Tongue (tissue), 2 donors: ENCODE data around the gene ACSS1. TPM values are rescaled to one million over a fixed set of nuclear protein-coding genes. Genes with fewer than 3 reads are reported as not detected.
A peak's percentile ranks its signal among the peaks of the same experiment; 100 is the strongest.

Experiments
- DNase-seq: peaks from one replicate; pipeline ENCODE4 v3.0.0-alpha.2; 2015
- total RNA-seq: library from RNA; depleted of rRNA; stranded (reverse); fragments of >200 nt; gene quantifications from one replicate; pipeline ENCODE4 v1.2.3, GENCODE V29; 2014

The ACSS1 gene
- total RNA-seq, 1 donor from 2014 or later = 21.3 TPM

GRCh38 chr20:24970754-24971153 lies 87.2 kb downstream of the ACSS1 start:
- DNase-seq = no peak

DNA sequence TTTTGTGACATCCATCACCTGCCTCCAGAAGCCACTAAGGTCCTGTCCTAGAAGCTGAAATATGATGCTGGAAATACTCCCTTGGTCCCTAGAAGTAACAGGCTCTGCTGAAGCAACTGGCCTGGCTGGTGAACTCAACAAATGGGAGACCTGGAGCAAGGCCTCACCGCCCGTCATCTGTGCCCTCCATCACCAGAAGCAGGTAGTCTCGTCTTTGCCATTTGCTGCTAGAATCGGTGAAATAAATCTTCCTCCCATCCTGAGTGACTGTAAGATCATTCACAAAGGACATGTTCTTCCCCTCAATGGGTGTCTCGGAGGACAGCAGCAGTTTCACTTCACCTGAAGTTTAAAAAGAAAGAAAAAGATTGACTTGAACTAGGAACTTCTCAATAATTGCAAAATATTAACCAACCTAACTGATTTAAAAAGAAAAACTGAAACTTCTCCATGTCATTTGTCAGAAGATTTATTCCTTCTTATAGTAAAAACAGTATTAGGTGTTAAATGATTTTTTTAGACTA lies 87.8 kb downstream of the ACSS1 start:
- DNase-seq = no peak

DNA sequence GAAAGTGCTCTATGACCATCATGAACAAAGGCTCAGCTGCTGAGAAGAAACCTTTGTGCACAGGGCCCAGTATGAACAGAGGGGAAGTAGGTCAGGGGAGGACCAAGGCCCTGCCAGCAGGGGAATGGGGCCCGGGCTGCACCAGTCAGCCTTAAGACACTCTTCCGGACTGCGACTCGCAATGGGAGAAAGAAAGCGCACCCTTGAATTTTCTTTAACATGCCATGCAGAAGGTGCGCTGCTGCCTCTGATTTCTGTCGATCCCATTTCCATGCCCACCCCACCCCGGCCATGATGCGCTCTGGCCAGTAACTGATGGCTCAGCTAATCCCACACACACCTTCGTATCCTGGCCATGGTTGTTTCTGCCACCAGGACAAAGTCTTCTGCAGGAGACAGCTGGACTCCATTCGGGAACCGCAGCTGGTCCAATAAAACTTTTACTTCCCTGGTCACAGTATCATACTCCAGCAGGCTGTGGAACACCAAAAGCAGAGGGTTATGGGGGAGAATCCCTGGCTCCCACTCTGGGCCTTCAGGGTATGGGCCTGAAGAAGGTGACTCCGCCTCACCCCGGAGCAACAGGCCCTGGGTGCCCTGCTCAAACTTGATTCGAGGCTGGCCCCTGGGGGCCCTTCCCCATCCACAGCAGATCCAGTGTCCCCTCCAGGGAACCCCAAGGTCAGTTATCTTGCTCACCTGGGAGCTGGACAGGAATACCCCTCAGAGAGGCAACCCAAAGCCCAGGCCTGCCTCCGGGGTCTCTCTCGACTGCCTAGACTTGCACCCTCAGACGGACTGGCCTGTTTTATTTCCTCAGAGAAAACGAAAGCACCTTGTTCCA lies 88.5 kb downstream of the ACSS1 start:
- no peak for DNase-seq

GRCh38 chr20:24968278-24968800 lies 89.6 kb downstream of the ACSS1 start:
- no peak for DNase-seq

DNA sequence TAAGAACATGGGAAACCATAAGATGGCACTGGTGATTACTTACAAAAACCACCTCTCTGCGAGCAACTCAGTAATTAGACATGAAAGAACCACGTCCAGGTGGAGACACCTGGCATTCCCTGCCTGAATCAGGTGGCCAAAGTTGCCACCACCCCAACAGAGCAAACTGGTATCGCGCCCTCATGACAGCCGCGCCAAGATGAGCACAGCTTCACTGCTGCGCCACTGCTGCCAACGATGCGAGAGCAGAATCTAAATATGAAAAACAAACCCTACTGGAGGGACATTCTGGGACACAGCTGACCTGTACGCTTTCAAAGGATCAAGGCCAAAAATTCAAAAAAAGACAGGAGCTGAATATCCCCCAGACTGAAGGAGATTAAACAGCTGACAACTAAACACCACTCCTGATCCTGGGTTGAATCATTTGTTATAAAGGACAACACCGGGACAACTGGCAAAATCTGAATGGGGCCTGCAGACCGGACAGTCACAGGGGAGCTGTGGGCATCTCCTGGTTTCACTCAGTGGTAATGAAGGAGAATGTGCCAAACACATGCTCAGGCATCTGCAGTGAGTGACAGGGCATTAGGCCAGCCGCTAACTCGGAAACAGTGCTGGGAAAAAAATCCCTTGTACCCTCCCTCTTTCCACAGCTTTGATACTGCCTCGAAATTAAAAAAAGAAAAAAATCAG lies 91.5 kb downstream of the ACSS1 start:
- DNase-seq = peak; percentile 27

GRCh38 chr20:24965065-24965919 lies 92.6 kb downstream of the ACSS1 start:
- DNase-seq = peak; percentile 74

DNA sequence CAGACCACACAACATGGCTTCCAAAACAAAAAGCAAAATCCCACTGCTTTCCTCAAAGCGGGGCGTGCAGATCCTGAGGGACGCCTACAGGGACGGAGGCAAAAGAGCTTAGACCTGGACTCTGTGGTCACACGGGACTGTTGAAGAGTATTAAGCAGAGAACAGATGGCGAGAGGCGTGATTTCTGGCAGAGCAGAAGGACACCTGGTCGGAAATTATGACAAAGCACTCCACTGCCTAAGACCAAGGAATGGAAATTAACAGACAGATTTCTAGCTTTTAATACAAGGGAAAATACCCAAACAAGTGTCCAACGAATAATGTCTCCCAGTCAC lies 93.5 kb downstream of the ACSS1 start:
- peak; percentile 83 for DNase-seq

DNA sequence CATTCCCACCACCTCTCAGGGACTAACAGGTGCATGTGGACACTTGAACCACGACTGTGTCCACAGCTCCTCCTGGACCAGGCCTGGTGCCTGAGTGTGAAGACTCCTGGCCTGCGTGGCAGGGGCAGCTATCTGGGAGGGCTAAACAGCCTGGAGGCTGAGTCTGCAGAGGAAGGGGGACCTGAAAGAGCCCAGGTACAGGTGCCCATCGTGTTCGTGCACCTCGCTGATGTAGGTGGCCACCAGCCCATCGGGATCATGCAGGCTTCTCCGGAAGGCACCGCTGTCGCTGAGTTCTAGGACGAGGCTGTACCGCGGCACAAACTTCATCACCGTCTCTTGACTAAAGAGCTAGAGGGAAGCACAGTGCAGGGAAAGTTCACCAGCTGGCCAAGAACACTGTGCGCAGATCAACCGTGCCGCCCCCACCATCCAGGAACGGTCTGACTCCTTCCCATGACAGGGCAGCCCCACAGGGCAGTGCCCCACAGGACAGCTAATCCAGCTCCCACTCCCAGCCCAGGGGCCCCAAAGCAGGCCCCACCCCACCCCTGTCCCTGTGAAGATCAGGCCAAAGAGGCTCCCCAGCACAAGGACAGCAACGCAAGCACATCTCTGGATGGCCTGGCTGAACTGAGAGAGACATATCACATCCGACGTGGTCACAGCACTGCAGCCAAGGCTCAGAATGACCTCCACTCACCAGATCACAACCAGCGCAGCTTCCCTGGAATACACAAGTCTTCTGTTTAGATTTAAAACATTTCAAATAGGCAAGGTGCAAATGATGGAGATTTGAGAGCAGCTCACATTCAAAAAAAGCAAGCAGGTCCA lies 94.0 kb downstream of the ACSS1 start:
- no peak for DNase-seq

GRCh38 chr20:24962510-24962909 lies 95.4 kb downstream of the ACSS1 start:
- no peak for DNase-seq

DNA sequence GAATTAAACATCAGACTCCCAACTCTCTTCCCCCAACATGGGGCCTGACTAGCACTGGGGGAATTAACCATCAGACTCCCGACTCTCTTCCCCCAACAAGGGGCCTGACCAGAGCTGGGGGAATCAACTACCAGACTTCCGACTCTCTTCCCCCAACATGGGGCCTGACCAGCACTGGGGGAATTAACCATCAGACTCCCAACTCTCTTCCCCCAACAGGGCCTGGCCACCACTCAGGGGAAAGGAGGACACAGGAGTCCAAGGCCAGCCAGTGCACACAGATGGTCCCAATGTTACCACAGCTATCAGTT lies 95.8 kb downstream of the ACSS1 start:
- DNase-seq = no peak

- DNase-seq = no peak
Observed at GRCh38 chr20:24961384-24962181, 96.4 kb downstream of the ACSS1 start.

GRCh38 chr20:24960861-24961260 lies 97.1 kb downstream of the ACSS1 start:
- DNase-seq = no peak

GRCh38 chr20:24960302-24960801 lies 97.6 kb downstream of the ACSS1 start:
- DNase-seq = no peak

GRCh38 chr20:24959591-24960301 lies 98.2 kb downstream of the ACSS1 start:
- no peak for DNase-seq

GRCh38 chr20:24958506-24959385 lies 99.2 kb downstream of the ACSS1 start:
- DNase-seq = no peak

DNA sequence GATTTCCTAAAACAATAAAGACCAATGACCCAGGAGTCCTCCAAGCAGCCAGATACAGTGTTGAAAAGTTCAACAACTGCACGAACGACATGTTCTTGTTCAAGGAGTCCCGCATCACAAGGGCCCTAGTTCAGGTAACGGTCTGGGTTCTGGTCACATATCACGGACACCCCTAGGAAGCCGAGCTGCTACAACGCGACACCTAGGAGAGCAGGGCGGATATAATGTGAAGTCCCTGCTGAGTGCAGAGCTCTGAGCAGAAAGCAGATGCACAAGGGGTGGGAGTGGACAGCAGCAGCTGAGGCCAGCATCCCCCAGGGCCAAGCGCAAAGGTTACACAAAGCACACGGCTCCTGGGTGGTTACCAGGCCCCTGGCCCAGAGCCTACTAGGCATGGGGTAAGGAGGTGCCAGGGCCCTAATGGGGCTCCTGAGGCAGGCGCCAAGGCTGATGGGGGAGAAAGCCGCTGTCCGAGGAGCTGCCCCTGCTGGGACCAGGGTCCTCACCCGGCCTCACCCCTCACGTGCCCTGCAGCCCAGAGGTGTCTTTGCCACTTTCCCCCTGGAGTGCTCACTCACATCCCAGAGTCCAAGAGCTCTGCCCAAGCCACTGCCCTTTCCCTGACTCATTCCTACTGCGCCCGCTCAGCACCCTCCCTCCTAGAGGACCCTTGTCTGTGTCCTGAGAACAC lies 100.5 kb downstream of the ACSS1 start:
- DNase-seq = no peak
